GM18861 (cell line): ENCODE data around the gene ALDH7A1.

ENCODE experiments used
- ATAC-seq: cut with Tn5 transposase; IDR thresholded peaks from one replicate; pipeline ENCODE4 v1.9.1; 2021; ENCODE audit not compliant: unreplicated experiment

The ALDH7A1 gene

GRCh38 chr5:126511961-126512360 is 83.1 kb downstream of the ALDH7A1 start:
- ATAC-seq, result no peak

DNA sequence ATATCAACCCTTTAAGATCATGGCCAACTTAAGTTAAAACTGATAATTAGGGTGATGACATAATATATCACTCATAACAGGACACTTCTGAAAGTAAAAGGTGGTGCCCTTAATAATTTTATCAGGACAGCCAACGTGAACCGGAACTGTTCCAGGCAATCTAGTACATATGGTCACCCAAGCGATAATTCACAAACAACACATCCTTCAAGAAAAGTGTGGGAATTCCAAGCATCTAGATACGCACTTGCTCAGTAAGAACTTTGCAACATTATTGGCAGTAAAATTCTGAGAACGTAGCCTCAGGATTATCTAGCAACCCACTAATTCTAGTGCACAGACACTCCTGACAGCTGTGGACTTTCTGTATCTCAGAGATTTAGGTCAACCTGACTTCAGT is 85.7 kb downstream of the ALDH7A1 start:
- ATAC-seq, result no peak

DNA sequence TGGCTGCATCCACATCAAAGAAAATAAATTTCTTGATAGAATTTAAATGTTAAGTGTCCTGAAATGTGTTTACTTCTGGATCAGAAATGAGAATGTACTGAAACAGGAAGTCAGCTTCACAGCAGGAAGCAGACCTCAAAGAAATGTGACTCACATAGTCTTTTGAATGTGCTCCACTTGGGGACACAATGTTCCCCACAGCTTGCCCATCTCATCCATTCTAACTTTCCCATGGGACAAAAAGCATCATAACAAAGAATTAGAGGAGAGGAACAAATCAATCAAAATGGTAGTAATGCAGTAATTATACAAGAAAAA is 86.1 kb downstream of the ALDH7A1 start:
- ATAC-seq, result no peak

GRCh38 chr5:126508251-126508961 is 86.6 kb downstream of the ALDH7A1 start:
- no peak for ATAC-seq

DNA sequence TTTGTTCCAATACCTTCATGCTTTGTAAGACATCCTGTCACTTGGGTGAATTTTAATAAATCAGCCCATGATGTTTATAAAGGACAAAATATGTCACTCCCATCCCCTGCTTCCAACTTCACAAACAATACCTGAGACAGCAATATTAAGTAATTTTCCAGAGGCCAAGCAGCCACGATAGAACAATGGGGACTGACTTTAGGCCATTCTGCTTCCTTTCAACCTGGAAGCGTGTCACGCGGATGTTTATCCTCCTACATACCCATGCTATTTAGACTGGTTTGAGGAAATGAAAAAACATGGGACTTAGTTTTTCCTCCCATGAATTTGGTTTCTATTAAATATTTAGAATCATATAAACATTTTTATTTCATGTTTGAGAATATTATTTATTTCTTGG is 88.9 kb downstream of the ALDH7A1 start:
- ATAC-seq, result no peak

- ATAC-seq, result no peak
Measured at GRCh38 chr5:126503602-126504104, 91.4 kb downstream of the ALDH7A1 start.

DNA sequence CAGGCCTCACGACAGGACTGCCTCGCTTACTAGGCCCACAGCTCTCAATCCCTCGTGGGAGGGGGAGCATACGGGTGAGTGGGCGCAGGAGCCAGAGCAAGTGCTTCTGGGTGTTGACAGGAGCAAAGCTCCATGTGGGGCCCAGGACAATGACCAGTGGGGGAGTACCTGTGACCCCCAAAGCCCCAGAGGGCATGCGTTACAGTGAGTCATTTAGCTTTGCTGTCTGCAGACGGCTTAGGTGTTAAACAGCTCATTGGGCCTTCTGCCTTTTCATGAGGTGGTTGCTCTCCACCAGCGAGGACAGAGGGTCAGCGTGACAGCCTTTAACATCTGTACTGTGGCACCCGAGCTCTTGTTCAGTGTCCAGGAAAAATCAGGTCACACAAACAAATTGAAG is 93.6 kb downstream of the ALDH7A1 start:
- no peak for ATAC-seq

GRCh38 chr5:126499853-126500342 is 95.1 kb downstream of the ALDH7A1 start:
- ATAC-seq, result no peak

DNA sequence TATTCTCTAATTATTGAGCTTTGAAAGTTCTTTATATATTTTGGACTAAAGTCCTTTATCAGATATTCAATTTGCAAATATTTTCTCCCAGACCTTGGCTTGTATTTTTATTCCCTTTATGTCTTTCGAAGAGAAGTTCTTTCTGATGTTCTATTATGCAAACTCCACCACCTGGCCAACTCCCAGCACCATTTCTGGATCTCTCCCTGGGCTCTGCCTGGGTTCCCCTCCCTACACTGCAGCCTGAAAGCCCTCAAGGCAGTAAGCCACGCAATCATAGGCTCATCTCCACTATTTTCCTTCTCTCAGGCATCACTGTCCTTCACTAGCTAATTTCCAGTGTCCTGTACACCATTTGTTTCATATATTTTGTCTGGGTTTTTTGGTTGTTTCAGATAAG is 95.7 kb downstream of the ALDH7A1 start:
- ATAC-seq, result no peak

- ATAC-seq, result no peak
Measured at GRCh38 chr5:126497506-126497905, 97.5 kb downstream of the ALDH7A1 start.

DNA sequence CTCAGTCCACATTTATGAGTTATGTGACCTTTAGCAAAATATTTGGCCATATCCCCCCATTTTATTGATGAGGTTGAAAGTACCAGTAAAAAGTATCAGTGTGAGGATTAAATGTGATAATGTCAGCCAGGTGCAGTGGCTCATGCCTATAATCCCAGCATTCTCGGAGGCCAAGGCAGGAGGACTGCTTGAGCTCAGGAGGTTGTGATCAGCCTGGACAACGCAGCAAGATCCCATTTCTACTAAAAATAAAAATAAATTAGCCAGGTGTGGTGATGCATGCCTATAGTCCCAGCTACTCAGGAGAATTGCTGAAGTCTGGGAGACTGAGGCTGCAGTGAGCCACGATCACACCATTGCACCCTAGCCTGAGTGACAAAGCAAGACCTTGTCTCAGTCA is 100.6 kb downstream of the ALDH7A1 start:
- ATAC-seq, result no peak

GRCh38 chr5:126492939-126493338 is 102.1 kb downstream of the ALDH7A1 start:
- no peak for ATAC-seq

DNA sequence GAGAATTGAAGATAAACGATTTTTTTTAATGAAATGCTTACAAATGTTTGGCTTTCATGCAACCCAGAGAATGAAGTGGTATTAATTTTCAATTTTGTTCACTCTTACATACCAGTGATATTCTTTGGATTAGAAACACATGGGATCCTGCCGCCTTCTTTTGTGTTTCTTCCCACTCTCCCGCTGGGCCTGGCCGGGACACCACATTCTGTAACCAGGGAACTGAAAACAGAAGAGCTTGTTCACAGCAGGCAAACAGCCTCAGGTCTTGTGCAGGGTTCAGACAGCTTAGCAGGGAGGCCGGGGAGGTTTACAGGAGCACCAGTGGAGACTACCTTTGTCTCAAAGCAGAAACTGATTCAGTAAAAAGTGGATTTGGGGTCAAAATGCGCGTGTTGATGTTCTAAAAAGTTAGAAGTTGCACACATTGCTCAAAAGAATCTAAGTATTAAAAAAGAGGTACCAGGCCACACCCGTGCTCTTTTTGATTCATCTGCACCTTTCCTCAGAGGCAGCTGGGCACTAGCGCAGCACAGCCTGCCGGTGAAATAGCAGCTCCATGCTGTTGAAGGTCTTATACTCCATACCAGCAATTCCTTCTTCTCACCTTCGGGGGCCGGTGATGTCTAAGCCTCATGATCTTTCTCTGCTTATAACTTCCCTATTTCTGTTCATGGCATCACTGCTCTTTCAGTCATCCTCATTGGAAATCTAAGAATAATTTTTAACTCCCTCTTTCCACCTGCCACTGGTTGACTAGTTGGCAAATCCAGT is 104.7 kb downstream of the ALDH7A1 start:
- ATAC-seq, result no peak

GRCh38 chr5:126488443-126489065 is 106.5 kb downstream of the ALDH7A1 start:
- no peak for ATAC-seq

GRCh38 chr5:126487596-126487995 is 107.4 kb downstream of the ALDH7A1 start:
- ATAC-seq, result no peak

- no peak for ATAC-seq
Measured at GRCh38 chr5:126486332-126486731, 108.7 kb downstream of the ALDH7A1 start.

- ATAC-seq, result no peak
Measured at GRCh38 chr5:126484253-126484652, 110.8 kb downstream of the ALDH7A1 start.

DNA sequence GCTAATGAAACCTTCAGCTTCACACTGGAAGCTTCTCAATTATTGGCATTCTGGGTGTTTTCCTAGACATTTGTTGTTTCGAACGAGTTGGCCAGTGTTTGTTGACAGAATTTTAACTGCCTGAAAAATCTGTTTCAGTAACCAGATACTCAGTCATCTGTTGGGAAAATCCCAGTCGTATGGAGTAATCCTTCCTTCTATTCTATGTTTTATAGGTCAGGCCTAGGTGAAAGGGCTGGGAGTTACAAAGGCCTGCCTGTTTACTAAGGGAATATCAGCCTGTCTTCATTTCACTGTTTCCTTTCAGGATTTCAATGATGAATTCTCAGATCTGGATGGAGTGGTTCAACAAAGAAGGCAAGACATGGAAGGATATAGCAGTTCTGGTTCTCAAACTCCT is 111.9 kb downstream of the ALDH7A1 start:
- ATAC-seq, result no peak

DNA sequence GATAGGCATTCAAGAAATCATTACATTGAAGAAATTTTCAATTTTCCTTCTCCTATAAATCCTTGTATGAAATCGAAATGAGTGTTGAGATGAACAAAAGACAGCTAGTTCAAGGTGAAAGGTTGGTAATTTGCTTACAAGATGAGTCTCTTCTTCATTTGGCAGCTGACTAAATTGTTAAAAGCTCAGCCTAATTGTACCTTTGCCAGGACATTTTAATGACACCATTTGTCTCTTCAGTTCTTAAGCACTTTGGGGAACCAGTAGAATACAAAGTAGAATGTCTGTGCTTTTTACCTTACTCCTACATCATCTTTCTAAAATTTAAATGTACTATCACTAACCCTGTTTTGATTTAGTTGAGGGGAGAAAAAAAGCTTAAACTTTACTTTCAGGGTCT is 112.4 kb downstream of the ALDH7A1 start:
- no peak for ATAC-seq

GRCh38 chr5:126481243-126481642 is 113.8 kb downstream of the ALDH7A1 start:
- no peak for ATAC-seq
